Muscle of leg (tissue), 11 donors: ENCODE measurements around the gene SLIT3. TPM values are rescaled to one million over a fixed set of nuclear protein-coding genes. Genes with fewer than 3 reads are reported as not detected.

Experiments
- DNase-seq: peaks from one replicate; pipeline ENCODE4 v3.0.0; 2013
- H3K27ac ChIP-seq: one replicate; pipeline ENCODE4 v1.5.1; 2013; ENCODE audit warnings: mild to moderate bottlenecking, low read length, control low read depth
- H3K27me3 ChIP-seq: one replicate; pipeline ENCODE4 v1.6.1; 2013; ENCODE audit warnings: low read length; ENCODE audit not compliant: control insufficient read depth, insufficient read depth
- H3K36me3 ChIP-seq: one replicate; pipeline ENCODE4 v1.6.1; 2013; ENCODE audit warnings: low read length; ENCODE audit not compliant: control insufficient read depth, insufficient read depth
- H3K4me1 ChIP-seq: one replicate; pipeline ENCODE4 v1.6.1; 2013; ENCODE audit warnings: low read length; ENCODE audit not compliant: control insufficient read depth, insufficient read depth
- H3K4me3 ChIP-seq: one replicate; pipeline ENCODE4 v1.5.1; 2013; ENCODE audit warnings: low read length, control low read depth
- H3K9me3 ChIP-seq: replicated peaks from 2 replicates; pipeline ENCODE4 v1.6.1; 2013; ENCODE audit warnings: low read depth, low read length; ENCODE audit not compliant: control insufficient read depth
- WGBS: methylation state at CpG from one replicate; pipeline ENCODE4 v1.1.5; 2013; ENCODE audit warnings: missing lambda C conversion rate; ENCODE audit not compliant: insufficient coverage; 5-methylcytosine and 5-hydroxymethylcytosine counted together
- polyA plus RNA-seq, 8 donors: library from polyadenylated mRNA; unstranded; fragments of 120-200 nt; gene quantifications; one replicate each; pipeline versions ENCODE4 v1.2.1 to v1.2.3, GENCODE V29; 2013; ENCODE audit warnings: inconsistent platforms in 1 of 8, low replicate concordance in 1 of 8; ENCODE audit not compliant: insufficient read length in 8 of 8, insufficient read depth in 1 of 8
- total RNA-seq: library from RNA; stranded (reverse); fragments of 120-200 nt; gene quantifications from one replicate; pipeline ENCODE4 v1.2.4, GENCODE V29; 2013

Gene SLIT3
- total and polyA plus RNA-seq, 9 donors = 5.2 to 36.4 (median 12.2) TPM

DNA sequence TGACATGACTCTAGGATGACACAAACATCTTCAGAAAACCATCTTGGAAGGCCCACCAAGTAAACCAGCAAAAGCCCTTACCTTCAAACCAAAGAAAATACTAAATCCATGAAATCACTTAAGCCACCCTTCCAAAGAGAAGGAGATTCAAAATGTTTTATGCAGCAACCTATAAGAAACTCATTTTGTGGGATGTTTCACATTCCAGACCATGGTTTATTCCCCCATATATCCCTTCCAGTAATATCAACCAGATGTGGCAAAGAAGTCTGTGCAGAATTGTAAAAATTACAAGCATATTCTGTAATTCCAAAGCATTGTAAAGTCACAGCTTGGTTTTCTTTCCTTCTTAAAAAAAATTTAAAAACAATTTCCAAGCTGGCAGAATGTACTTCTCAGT, 117.4 kb downstream of the SLIT3 start:
- peak; percentile 66 for DNase-seq
- no peak overlapping the region for H3K4me3 ChIP-seq
- no peak overlapping the region for H3K27ac ChIP-seq
- no peaks in the 10 kb centered on the region for H3K9me3 ChIP-seq
- H3K4me1 ChIP-seq = no peaks in the 10 kb centered on the region
- no peaks in the 10 kb centered on the region for H3K36me3 ChIP-seq
- H3K27me3 ChIP-seq = no peaks in the 10 kb centered on the region

DNA sequence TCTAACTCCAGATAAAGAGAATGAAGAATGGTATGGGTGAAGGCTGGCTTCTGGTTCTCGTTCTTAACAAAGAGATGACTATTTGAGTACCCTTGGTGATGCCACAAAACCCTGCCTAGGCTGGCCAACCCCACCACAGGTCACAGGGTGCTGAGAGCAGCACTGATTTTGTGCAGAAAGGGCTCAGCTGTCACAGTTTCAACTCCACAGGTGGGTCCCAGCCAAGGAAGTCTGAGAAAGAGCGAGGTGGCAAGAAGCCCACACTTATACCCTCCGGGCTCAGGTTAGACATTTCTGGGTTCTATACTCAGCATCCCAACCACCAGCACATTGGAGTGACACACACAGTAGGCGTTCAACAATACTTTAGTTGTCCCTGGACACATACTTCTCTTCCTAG, 118.1 kb downstream of the SLIT3 start:
- H3K4me3 ChIP-seq = no peak overlapping the region
- no peak overlapping the region for H3K27ac ChIP-seq
- no peaks in the 10 kb centered on the region for H3K36me3 ChIP-seq
- no peaks in the 10 kb centered on the region for H3K27me3 ChIP-seq
- DNase-seq = no peak
- H3K4me1 ChIP-seq = no peaks in the 10 kb centered on the region
- no peaks in the 10 kb centered on the region for H3K9me3 ChIP-seq
- no CpG with 5 or more reads among the region's 4 CpGs for WGBS

DNA sequence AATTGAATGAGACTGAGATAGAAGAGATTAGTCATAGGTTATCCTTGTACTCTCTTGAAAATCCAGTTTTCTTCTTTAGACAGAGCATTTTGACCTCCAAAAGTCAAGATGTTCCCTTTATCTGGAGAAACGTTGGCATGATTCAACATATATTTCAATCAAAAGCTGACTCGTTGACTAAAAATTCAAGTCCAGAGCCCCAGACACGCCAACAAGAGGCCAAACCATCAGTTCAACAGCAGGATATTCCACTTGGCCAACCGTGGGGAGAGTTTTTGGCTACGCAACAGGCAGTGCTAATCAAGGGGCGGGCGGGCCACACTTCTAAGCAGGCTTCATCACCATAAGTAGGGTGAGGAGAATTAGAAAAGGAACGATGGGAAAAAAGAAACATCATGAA, 119.1 kb downstream of the SLIT3 start:
- Histone ChIP-seq H3K4me1 (no peaks in the 10 kb centered on the region), H3K27ac (no peak overlapping the region), H3K9me3 (no peaks in the 10 kb centered on the region), H3K36me3 (no peaks in the 10 kb centered on the region), H3K4me3 (no peak overlapping the region), H3K27me3 (no peaks in the 10 kb centered on the region)
- DNase-seq = no peak
- WGBS = 100% methylated on average over 1 of the region's 8 CpGs

DNA sequence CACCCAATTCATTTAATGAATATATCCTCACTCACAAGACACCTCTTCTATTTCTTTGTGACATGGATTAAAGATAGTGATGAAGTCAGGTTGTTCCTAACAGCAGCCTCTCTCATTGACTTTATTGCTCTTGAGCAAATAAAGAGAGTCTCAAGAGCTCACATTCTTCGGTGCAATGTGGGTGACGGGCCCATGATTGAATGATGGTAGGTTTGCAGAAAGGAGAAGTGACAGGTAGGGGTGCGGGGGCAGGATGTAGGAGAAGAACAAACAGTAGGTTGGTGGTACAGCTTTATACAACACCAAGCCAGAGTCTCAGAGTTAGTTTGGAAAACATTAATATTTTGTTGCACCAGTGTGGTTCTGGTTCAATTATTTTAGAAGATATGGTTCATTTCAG, 122.2 kb downstream of the SLIT3 start:
- no peak for DNase-seq
- WGBS = 69% methylated on average over 2 of the region's 3 CpGs

DNA sequence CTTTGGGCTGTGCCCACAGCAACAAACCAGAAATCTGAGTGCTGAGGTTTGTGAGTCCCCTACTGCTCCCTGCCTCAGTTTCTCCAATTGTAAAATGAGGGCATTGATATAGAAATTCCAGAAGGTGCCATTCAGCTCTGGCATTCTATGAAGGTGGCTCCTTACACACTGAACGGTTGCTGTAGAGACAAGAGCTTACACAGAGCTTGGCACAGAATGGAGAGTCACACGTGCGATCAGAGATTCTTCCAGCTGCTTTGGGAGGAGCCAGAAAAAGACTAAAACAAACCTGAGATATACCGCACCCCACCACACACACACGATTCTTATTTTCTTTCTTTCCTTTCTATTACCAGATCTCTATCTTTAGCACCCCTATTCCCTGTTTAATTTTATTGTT, 122.7 kb downstream of the SLIT3 start:
- H3K4me3 ChIP-seq = no peak overlapping the region
- no peaks in the 10 kb centered on the region for H3K4me1 ChIP-seq
- WGBS = 51% methylated on average over 5 of the region's 5 CpGs
- H3K36me3 ChIP-seq = no peaks in the 10 kb centered on the region
- H3K27ac ChIP-seq = no peak overlapping the region
- no peaks in the 10 kb centered on the region for H3K27me3 ChIP-seq
- H3K9me3 ChIP-seq = no peaks in the 10 kb centered on the region
- DNase-seq = no peak

More for the DNA sequence above, 122.2 kb downstream of the SLIT3 start:
- no peaks in the 10 kb centered on the region for H3K27me3 ChIP-seq
- H3K36me3 ChIP-seq = no peaks in the 10 kb centered on the region
- H3K4me3 ChIP-seq = no peak overlapping the region
- H3K4me1 ChIP-seq = no peaks in the 10 kb centered on the region
- no peak overlapping the region for H3K27ac ChIP-seq
- no peaks in the 10 kb centered on the region for H3K9me3 ChIP-seq

DNA sequence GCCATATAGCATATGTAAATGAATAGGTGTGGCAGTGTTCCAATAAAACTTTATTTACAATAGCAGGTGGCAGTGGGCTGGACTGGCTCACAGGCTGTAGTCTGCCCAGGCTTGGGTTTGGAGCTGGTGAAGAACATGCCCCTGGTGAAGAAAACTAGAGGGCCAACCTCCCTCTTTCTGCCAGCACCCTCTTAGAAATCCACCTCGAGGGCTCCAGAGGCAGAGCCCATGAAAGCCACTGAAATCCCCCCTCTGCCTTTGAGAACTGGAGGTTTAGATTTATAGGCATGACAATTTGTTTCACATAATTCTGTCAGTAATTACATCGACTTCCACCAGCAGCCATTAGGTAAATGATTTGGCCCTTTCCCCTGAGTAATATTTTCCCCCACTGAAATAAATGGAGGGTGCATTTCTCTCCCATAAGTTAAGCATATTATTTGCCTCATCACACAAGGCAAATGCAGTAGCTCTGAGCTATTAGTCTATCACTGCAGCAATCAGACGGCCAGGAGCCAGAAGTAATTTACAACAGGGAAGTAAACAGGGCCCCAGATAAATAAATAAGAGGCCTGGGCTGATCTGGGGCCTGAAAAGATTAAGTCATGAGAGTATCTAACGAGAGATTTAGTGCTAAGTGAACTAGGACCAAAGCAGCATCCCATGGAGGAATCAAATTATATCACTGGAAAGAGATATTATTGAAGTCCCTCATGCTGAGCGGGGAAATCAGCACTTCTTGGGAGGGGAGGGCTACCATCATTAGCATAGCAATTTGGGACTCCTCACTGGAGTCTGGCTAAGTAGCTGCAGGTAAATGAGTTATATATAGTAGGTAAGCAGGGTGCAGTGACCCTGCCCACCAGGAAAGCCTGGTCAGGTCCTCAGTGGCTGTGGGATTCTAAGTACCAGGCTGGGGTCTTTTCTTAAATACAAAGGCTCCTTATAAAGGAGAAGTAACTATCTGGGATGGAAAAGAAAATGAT, 123.9 kb downstream of the SLIT3 start:
- Histone ChIP-seq H3K27me3 (no peaks in the 10 kb centered on the region), H3K4me1 (no peaks in the 10 kb centered on the region), H3K36me3 (no peaks in the 10 kb centered on the region), H3K9me3 (no peaks in the 10 kb centered on the region), H3K27ac (no peak overlapping the region), H3K4me3 (no peak overlapping the region)
- 84% methylated on average over 3 of the region's 5 CpGs for WGBS
- no peak for DNase-seq

DNA sequence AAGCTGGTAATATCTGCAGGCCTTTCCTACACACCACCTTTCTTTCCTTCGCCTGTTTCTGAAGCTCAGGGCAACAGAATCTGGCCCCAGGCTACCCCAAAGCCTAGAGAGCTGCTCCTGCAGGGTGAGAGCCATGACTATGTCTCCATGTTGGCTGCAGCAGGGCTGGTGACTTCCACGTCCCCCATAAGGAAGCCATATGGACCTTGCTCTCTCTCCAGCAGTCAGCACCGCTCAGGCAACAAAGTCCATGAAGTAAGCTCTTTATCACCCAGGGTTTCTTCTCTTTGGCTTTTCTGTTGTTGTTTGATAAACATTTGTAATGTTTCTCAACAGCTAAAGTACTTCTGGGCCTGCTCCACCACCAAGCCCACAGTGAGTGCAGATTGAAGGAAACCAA, 125.2 kb downstream of the SLIT3 start:
- no peaks in the 10 kb centered on the region for H3K27me3 ChIP-seq
- H3K4me1 ChIP-seq = no peaks in the 10 kb centered on the region
- H3K27ac ChIP-seq = no peak overlapping the region
- H3K36me3 ChIP-seq = no peaks in the 10 kb centered on the region
- no peak for DNase-seq
- no peaks in the 10 kb centered on the region for H3K9me3 ChIP-seq
- no peak overlapping the region for H3K4me3 ChIP-seq
- 82% methylated on average over 1 of the region's 3 CpGs for WGBS

DNA sequence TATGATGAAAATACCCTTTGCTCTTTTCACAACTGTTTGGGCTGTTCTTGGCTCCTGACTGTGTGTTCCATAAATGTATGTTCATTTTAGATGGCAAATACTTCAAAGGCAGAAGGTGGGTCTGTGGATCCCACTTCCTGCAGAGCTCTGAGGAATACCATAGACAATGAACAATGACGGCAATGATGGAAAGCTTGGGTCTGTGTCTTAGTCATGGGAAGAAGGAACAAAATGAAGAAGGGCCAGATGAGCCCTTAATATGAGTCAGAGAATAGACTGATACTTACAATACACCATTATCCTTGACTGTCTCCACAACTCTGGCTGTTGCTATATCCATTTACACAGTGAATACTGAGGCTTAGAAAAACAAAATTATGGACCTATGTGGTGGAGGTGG, 126.0 kb downstream of the SLIT3 start:
- WGBS = no CpG with 5 or more reads among the region's 1 CpG
- Histone ChIP-seq H3K4me3 (no peak overlapping the region), H3K27ac (no peak overlapping the region), H3K4me1 (no peaks in the 10 kb centered on the region), H3K27me3 (no peaks in the 10 kb centered on the region), H3K9me3 (no peaks in the 10 kb centered on the region), H3K36me3 (no peaks in the 10 kb centered on the region)
- DNase-seq = no peak

DNA sequence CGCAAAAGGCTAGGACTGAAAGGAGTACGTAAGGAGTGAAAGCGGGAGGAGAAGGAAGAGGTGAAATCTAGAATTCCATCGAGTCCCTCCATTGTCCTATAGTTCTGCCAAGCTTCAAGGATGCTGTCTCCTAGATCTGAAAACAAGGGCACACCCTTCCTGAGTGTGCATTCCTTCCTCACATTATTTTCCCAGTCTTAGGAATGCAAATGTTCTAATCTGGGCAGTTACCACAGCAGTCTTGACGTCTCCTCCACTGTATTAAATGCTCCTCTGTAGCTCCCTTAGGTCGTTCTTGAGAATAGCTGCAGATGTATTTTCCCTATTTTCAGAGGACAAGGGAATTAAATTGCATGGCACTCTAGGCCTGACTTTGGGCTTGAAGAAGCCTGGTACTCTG, 127.6 kb downstream of the SLIT3 start:
- no peaks in the 10 kb centered on the region for H3K9me3 ChIP-seq
- H3K27ac ChIP-seq = no peak overlapping the region
- WGBS = 90% methylated on average over 2 of the region's 6 CpGs
- no peak for DNase-seq
- no peaks in the 10 kb centered on the region for H3K36me3 ChIP-seq
- H3K4me1 ChIP-seq = no peaks in the 10 kb centered on the region
- H3K27me3 ChIP-seq = no peaks in the 10 kb centered on the region
- H3K4me3 ChIP-seq = no peak overlapping the region

DNA sequence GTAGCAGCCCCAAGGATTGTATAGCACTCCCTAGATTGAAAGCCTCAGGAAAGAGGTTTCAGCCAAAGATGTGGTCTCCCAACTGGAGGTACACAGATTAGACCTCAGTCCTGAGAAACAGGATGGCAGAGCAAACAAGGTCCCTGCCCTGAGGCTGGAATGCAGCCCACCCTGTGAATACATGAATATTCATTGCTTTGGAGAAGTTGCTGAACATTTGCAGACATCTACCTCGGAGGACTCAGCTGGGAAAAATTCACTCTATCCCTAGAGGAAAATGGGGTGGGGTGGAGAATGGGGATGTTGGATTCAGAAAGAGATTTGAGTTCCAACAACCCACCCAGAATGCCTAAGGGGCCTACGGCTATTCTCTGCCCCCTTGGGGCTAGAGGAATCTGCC, 129.4 kb downstream of the SLIT3 start:
- H3K4me1 ChIP-seq = no peaks in the 10 kb centered on the region
- no peak overlapping the region for H3K27ac ChIP-seq
- H3K4me3 ChIP-seq = no peak overlapping the region
- no peak for DNase-seq
- WGBS = no CpG with 5 or more reads among the region's 2 CpGs
- no peaks in the 10 kb centered on the region for H3K9me3 ChIP-seq
- no peaks in the 10 kb centered on the region for H3K27me3 ChIP-seq
- H3K36me3 ChIP-seq = no peaks in the 10 kb centered on the region
